SK-N-SH (cell line): ENCODE data around the gene MST1. TPM values are rescaled to one million over a fixed set of nuclear protein-coding genes. Genes with fewer than 3 reads are reported as not detected.

Experiments used
- CTCF ChIA-PET: fragments of 300-600, 350-600 bp; formaldehyde crosslinking; extraction: SDS; loops from one replicate; lab custom pipeline; 2021; lab: Yijun Ruan, JAX
- POLR2A ChIA-PET: fragments of 350-600 bp; sonication (Branson Sonifier 250); formaldehyde crosslinking; extraction: SDS; loops from one replicate; lab custom pipeline; 2020; ENCODE audit warnings: antibody characterized with exemption, inconsistent platforms; lab: Yijun Ruan, JAX
- DNase-seq: peaks from one replicate; pipeline ENCODE4 v3.0.0; 2012
- H2AFZ ChIP-seq: fragments of 200-600 bp; sonication (generic); 2 replicates; pipeline ENCODE4 v1.8.1; 2016; ENCODE audit warnings: antibody characterized with exemption, mild to moderate bottlenecking, low read depth
- H3F3A ChIP-seq: fragments of 200-600 bp; sonication (generic); replicated peaks from 2 replicates; pipeline ENCODE3; 2016; ENCODE audit warnings: antibody characterized with exemption, mild to moderate bottlenecking; ENCODE audit not compliant: insufficient read depth
- H3K27ac ChIP-seq, 2 experiments: fragments of 200-500 bp in 1 of 2; fragments of 200-600 bp in 1 of 2; sonication (Bioruptor generic) in 1 of 2; sonication (generic), shearing (Covaris generic) in 1 of 2; 2 replicates each; pipeline versions ENCODE4 v1.5.1 to v1.6.1; 2014 to 2016; ENCODE audit warnings: low read depth in 2 of 2, inconsistent platforms in 1 of 2, low read length in 1 of 2, mild to moderate bottlenecking in 1 of 2, mixed read lengths in 1 of 2
- H3K27me3 ChIP-seq: fragments of 200-600 bp; sonication (generic), shearing (Covaris generic); 2 replicates; pipeline ENCODE4 v1.6.1; 2016; ENCODE audit warnings: mixed run types; ENCODE audit not compliant: insufficient read depth
- H3K36me3 ChIP-seq, 2 experiments: fragments of 200-500 bp in 1 of 2; fragments of 200-600 bp in 1 of 2; sonication (Bioruptor generic) in 1 of 2; sonication (generic) in 1 of 2; replicated peaks in 1 of 2; 2 replicates each; pipeline versions ENCODE3 to v1.5.1; 2014 to 2016; ENCODE audit warnings: low read length in 1 of 2, mild to moderate bottlenecking in 1 of 2; ENCODE audit not compliant: insufficient read depth in 2 of 2, control insufficient read depth in 1 of 2
- H3K4me1 ChIP-seq, 2 experiments: fragments of 200-500 bp in 1 of 2; fragments of 200-600 bp in 1 of 2; sonication (Bioruptor generic) in 1 of 2; sonication (generic), shearing (Covaris generic) in 1 of 2; 2 replicates each; pipeline versions ENCODE4 v1.5.1 to v1.6.1; 2014 to 2016; ENCODE audit warnings: low read depth in 1 of 2, low read length in 1 of 2, mixed run types in 1 of 2; ENCODE audit not compliant: insufficient read depth in 2 of 2, control insufficient read depth in 1 of 2
- H3K4me2 ChIP-seq: fragments of 200-600 bp; sonication (generic), shearing (Covaris generic); 2 replicates; pipeline ENCODE4 v1.6.1; 2017; ENCODE audit warnings: mixed run types
- H3K4me3 ChIP-seq, 2 experiments: fragments of 200-500 bp in 1 of 2; fragments of 200-600 bp in 1 of 2; sonication (Bioruptor generic) in 1 of 2; sonication (generic), shearing (Covaris generic) in 1 of 2; 2 replicates each; pipeline versions ENCODE4 v1.5.1 to v1.8.1; 2014 to 2016; ENCODE audit warnings: low read depth in 2 of 2, inconsistent platforms in 1 of 2, low read length in 1 of 2, mild to moderate bottlenecking in 1 of 2, mixed read lengths in 1 of 2, moderate library complexity in 1 of 2
- H3K79me2 ChIP-seq: fragments of 200-600 bp; sonication (generic); 2 replicates; pipeline ENCODE4 v1.8.1; 2017; ENCODE audit warnings: mild to moderate bottlenecking; ENCODE audit not compliant: insufficient read depth
- H3K9ac ChIP-seq: fragments of 200-600 bp; sonication (generic); 2 replicates; pipeline ENCODE4 v1.6.1; 2017; ENCODE audit warnings: mixed run types
- H3K9me2 ChIP-seq: fragments of 200-600 bp; sonication (generic); 2 replicates; pipeline ENCODE4 v1.6.1; 2017; ENCODE audit warnings: mixed run types
- H3K9me3 ChIP-seq: fragments of 200-600 bp; sonication (generic); 2 replicates; pipeline ENCODE4 v1.6.1; 2017; ENCODE audit warnings: mixed run types, mild to moderate bottlenecking, moderate library complexity
- H4K20me1 ChIP-seq: fragments of 200-600 bp; sonication (generic); 2 replicates; pipeline ENCODE4 v1.6.1; 2017; ENCODE audit warnings: mild to moderate bottlenecking, mixed run types; ENCODE audit not compliant: insufficient read depth
- CTCF ChIP-seq: fragments of 200-600 bp; sonication (generic); IDR thresholded peaks from 2 replicates; pipeline ENCODE4 v1.6.1; 2017; ENCODE audit warnings: antibody characterized with exemption, mild to moderate bottlenecking, moderate library complexity
- EP300 ChIP-seq, 2 experiments: IDR thresholded peaks; 2 replicates each; pipeline versions ENCODE4 v1.4.0 to v1.6.1; 2012; ENCODE audit warnings: borderline replicate concordance in 1 of 2, low read depth in 1 of 2, low read length in 1 of 2
- EZH2phosphoT487 ChIP-seq: fragments of 200-600 bp; sonication (generic); IDR thresholded peaks from 2 replicates; pipeline ENCODE4 v1.6.1; 2017; ENCODE audit warnings: low read depth, mixed run types, mild to moderate bottlenecking, antibody characterized with exemption, moderate library complexity, borderline replicate concordance
- FOSL2 ChIP-seq: IDR thresholded peaks from 2 replicates; pipeline ENCODE4 v1.4.0; 2012; ENCODE audit warnings: low read depth, mild to moderate bottlenecking, moderate library complexity, borderline replicate concordance
- FOXM1 ChIP-seq: IDR thresholded peaks from 2 replicates; pipeline ENCODE4 v1.4.0; 2012; ENCODE audit warnings: low read depth, mild to moderate bottlenecking
- GABPA ChIP-seq: IDR thresholded peaks from 2 replicates; pipeline ENCODE4 v1.4.0; 2012; ENCODE audit warnings: low read depth, mild to moderate bottlenecking
- GATA2 ChIP-seq: sonication (generic); formaldehyde crosslinking; IDR thresholded peaks from 2 replicates; pipeline ENCODE4 v1.5.0; 2020; ENCODE audit warnings: mild to moderate bottlenecking, missing genetic modification reagents
- JUND ChIP-seq: IDR thresholded peaks from 2 replicates; pipeline ENCODE4 v1.4.0; 2012
- MAX ChIP-seq: IDR thresholded peaks from 2 replicates; pipeline ENCODE4 v1.4.0; 2012; ENCODE audit warnings: low read depth
- MEF2A ChIP-seq: IDR thresholded peaks from 2 replicates; pipeline ENCODE4 v1.4.0; 2012; ENCODE audit warnings: low read depth, borderline replicate concordance
- POLR2AphosphoS5 ChIP-seq: IDR thresholded peaks from 2 replicates; pipeline ENCODE4 v1.6.1; 2012; ENCODE audit warnings: low read depth, low read length
- REST ChIP-seq: IDR thresholded peaks from 2 replicates; pipeline ENCODE4 v1.6.1; 2012; ENCODE audit warnings: mild to moderate bottlenecking, low read depth, low read length, moderate library complexity
- RFX5 ChIP-seq: IDR thresholded peaks from 2 replicates; pipeline ENCODE4 v1.6.1; 2012; ENCODE audit warnings: mild to moderate bottlenecking, improper control_type of control experiment, low read length
- RXRA ChIP-seq: IDR thresholded peaks from 2 replicates; pipeline ENCODE4 v1.4.0; 2012; ENCODE audit warnings: low read depth, mild to moderate bottlenecking, borderline replicate concordance
- SMC3 ChIP-seq: IDR thresholded peaks from 2 replicates; pipeline ENCODE4 v1.6.1; 2012; ENCODE audit warnings: low read depth, low read length, improper control_type of control experiment
- TAF1 ChIP-seq: IDR thresholded peaks from 2 replicates; pipeline ENCODE4 v1.6.1; 2012; ENCODE audit warnings: low read depth, mild to moderate bottlenecking, low read length, moderate library complexity, borderline replicate concordance
- USF1 ChIP-seq: IDR thresholded peaks from 2 replicates; pipeline ENCODE4 v1.4.0; 2012; ENCODE audit warnings: low read depth, borderline replicate concordance
- USF2 ChIP-seq: fragments of 150-350 bp; IDR thresholded peaks from 2 replicates; pipeline ENCODE4 v1.6.1; 2017; ENCODE audit warnings: antibody characterized with exemption, low read length, low read depth, borderline replicate concordance
- YY1 ChIP-seq: IDR thresholded peaks from 2 replicates; pipeline ENCODE4 v1.4.0; 2012; ENCODE audit warnings: low read depth, mild to moderate bottlenecking
- ZBTB33 ChIP-seq: IDR thresholded peaks from 2 replicates; pipeline ENCODE4 v1.4.0; 2012; ENCODE audit warnings: low read depth, borderline replicate concordance
- WGBS: methylation state at CpG from one replicate; pipeline ENCODE4 v1.1.6; 2017; ENCODE audit warnings: low lambda C conversion rate; 5-methylcytosine and 5-hydroxymethylcytosine counted together
- polyA plus RNA-seq, 3 experiments: library from polyadenylated mRNA; depleted of rRNA; stranded (reverse); fragments of >200 nt; gene quantifications; 2 replicates each; pipeline ENCODE4 v1.2.3, GENCODE V29; 2012

MST1 gene
- polyA plus RNA-seq, 1 of the 3 experiments (the other 2 are of a cell fraction) = 35.1 TPM

- Histone ChIP-seq H3K4me1 (peaks cover 0 to 4% of the 10 kb centered on the region in 2 experiments; a peak in 1 of 4 replicates), H2AFZ (no peak overlapping the region), H3K79me2 (no peaks in the 10 kb centered on the region), H3K9me3 (no peaks in the 10 kb centered on the region), H3K27ac (no peak overlapping the region; a peak in 1 of 4 replicates), H3F3A (no peaks in the 10 kb centered on the region), H3K4me3 (no peak overlapping the region), H3K36me3 (no peaks in the 10 kb centered on the region), H3K27me3 (no peaks in the 10 kb centered on the region), H3K4me2 (no peak overlapping the region), H3K9me2 (no peaks in the 10 kb centered on the region), H3K9ac (no peak overlapping the region), H4K20me1 (no peaks in the 10 kb centered on the region)
- 100% methylated on average over 1 of the region's 1 CpG for WGBS
- no peak for DNase-seq
- ChIA-PET POLR2A (no interaction called here), CTCF (interaction anchor here (3.1 to 5.3 kb wide), 2 partner anchors 8 to 124 kb away, joined by 20 to 57 read pairs; no protein-coding TSS in a partner anchor)
- TF ChIP-seq RXRA (no peak), SMC3 (no peak), MEF2A (no peak), YY1 (no peak), ZBTB33 (no peak), JUND (no peak), GATA2 (no peak), EZH2phosphoT487 (no peak), EP300 (IDR thresholded peaks at IDR 0.05; ENCODE audit: borderline replicate concordance in 1 of 2, low read depth in 1 of 2, low read length in 1 of 2) (no peak), FOXM1 (no peak), TAF1 (no peak), RFX5 (no peak), GABPA (no peak), FOSL2 (no peak), POLR2AphosphoS5 (no peak), USF1 (no peak), MAX (no peak), CTCF (no peak), USF2 (no peak), REST (no peak)
Measured at GRCh38 chr3:49663831-49664230, 25.4 kb downstream of the MST1 start.
